Calu3 (cell line): Measurements from ENCODE around the gene STAT5B. TPM values are rescaled to one million over a fixed set of nuclear protein-coding genes. Genes with fewer than 3 reads are reported as not detected.

Experiments used
- BruUV-seq: library from RNA; stranded (reverse); fragments of 400-500 nt; replicated peaks from 2 replicates; lab custom pipeline; 2021; lab: Mats Ljungman, UMichigan
- CTCF ChIA-PET: fragments of 300-600 bp; sonication (Branson Sonifier 250); formaldehyde crosslinking; loops from one replicate; lab custom pipeline; 2022; ENCODE audit warnings: antibody characterized with exemption; lab: Charles Lee
- DNase-seq: peaks from one replicate; pipeline ENCODE4 v3.0.0; 2022
- H3K27ac Mint-ChIP-seq: one replicate; pipeline ENCODE4 v1.8.0; 2022; ENCODE audit warnings: mixed read lengths; ENCODE audit not compliant: unreplicated experiment
- H3K27me3 Mint-ChIP-seq: one replicate; pipeline ENCODE4 v1.8.0; 2022; ENCODE audit warnings: mixed read lengths; ENCODE audit not compliant: unreplicated experiment
- H3K36me3 Mint-ChIP-seq: one replicate; pipeline ENCODE4 v1.8.0; 2022; ENCODE audit warnings: mild to moderate bottlenecking, moderate library complexity, mixed read lengths; ENCODE audit not compliant: insufficient read depth, unreplicated experiment
- H3K4me1 Mint-ChIP-seq: one replicate; pipeline ENCODE4 v1.8.0; 2022; ENCODE audit warnings: mild to moderate bottlenecking, low read depth, mixed read lengths; ENCODE audit not compliant: unreplicated experiment
- H3K4me3 Mint-ChIP-seq: one replicate; pipeline ENCODE4 v1.8.0; 2022; ENCODE audit warnings: mild to moderate bottlenecking, low read depth, moderate library complexity, mixed read lengths; ENCODE audit not compliant: unreplicated experiment
- H3K9me3 Mint-ChIP-seq: one replicate; pipeline ENCODE4 v1.8.0; 2022; ENCODE audit warnings: low read depth, mixed read lengths; ENCODE audit not compliant: unreplicated experiment
- intact Hi-C: fragments of 100-400 bp; cut with micrococcal nuclease; formaldehyde crosslinking; loops from one replicate; pipeline ENCODE4 v1.10.0; 2022; ENCODE audit not compliant: unreplicated experiment
- total RNA-seq: library from RNA; stranded (reverse); gene quantifications from 2 replicates; pipeline ENCODE4 v1.2.3, GENCODE V29; 2022
- TF ChIP-seq, protein P1 (sequence below): fragments of 200-600 bp; IDR thresholded peaks from one replicate; pipeline ENCODE4 v1.8.0; 2022; ENCODE audit warnings: antibody characterized with exemption; ENCODE audit not compliant: unreplicated experiment

Gene STAT5B
- total RNA-seq, 1 experiment from 2014 or later = 45.8 TPM

DNA sequence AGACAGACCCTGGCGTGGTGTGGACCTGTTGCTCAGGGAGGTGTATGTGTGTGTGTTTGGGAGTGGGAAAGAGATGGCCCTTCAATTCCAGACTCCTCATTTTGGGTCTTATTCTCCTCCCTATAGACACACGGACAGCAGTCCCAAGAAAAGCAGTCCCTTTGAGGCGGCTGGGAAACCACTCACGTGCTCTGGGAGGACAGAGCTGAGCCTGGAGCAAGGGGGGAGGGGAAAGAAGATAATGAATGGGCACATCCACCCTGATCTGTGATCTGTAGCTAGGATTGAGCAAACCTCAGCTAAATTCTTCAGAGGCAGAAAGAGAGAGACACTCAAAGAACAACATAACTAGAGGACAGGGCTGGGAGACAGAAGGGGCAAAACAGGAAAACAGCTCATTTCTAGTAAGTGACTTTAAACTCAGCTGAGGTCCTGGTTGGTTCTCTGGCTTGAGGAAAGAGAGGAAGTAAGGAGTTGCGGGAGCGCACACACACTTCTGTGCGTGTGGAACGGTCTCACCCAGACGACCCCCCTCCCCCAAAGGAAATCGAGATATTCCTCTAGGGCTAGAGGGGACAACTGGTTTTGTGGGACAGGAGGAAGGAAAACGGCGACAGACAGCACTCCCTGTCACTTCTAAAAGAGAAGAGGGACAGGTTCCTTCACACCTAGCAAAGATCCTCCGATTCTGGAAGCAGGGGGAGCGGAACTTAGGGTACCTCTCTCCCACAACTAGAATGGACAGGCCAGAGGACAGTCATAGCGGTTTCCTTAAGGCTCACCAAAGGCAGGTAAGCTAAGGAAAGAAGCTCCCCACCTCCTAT lies 122.1 kb downstream of the STAT5B start:
- Mint-ChIP-seq H3K4me3 (peak overlapping the region; percentile 90), H3K27me3 (no peaks in the 10 kb centered on the region), H3K27ac (peak overlapping the region; percentile 90), H3K9me3 (no peaks in the 10 kb centered on the region), H3K4me1 (peaks cover 24% of the 10 kb centered on the region), H3K36me3 (peaks cover 28% of the 10 kb centered on the region)
- TF ChIP-seq, protein P1, sequence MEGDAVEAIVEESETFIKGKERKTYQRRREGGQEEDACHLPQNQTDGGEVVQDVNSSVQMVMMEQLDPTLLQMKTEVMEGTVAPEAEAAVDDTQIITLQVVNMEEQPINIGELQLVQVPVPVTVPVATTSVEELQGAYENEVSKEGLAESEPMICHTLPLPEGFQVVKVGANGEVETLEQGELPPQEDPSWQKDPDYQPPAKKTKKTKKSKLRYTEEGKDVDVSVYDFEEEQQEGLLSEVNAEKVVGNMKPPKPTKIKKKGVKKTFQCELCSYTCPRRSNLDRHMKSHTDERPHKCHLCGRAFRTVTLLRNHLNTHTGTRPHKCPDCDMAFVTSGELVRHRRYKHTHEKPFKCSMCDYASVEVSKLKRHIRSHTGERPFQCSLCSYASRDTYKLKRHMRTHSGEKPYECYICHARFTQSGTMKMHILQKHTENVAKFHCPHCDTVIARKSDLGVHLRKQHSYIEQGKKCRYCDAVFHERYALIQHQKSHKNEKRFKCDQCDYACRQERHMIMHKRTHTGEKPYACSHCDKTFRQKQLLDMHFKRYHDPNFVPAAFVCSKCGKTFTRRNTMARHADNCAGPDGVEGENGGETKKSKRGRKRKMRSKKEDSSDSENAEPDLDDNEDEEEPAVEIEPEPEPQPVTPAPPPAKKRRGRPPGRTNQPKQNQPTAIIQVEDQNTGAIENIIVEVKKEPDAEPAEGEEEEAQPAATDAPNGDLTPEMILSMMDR = no peak
- TSS peak; percentile 49 for BruUV-seq
- CTCF ChIA-PET = interaction anchor here (0.5 to 1.5 kb wide), 7 partner anchors 9 to 34 kb away, joined by 3 to 7 read pairs (median 4); no protein-coding TSS in a partner anchor
- intact Hi-C loops = no loop called here
- DNase-seq = peak; percentile 23

Other genes starting within 250 kb of the STAT5B start
- gene C17orf113, start 225.8 kb downstream of the STAT5B start, total RNA-seq = 4.2 and 4.5 TPM in 2 replicates
- gene ZNF385C, start 177.9 kb downstream of the STAT5B start, total RNA-seq = 4.0 and 6.3 TPM in 2 replicates
- gene DHX58, start 163.7 kb downstream of the STAT5B start, total RNA-seq = 45.6 and 77.5 TPM in 2 replicates
- 94.7 and 100.0 TPM in 2 replicates for gene KAT2A, start 155.0 kb downstream of the STAT5B start, total RNA-seq
- 0.54 and 0.69 TPM in 2 replicates for gene HSPB9, start 153.6 kb downstream of the STAT5B start, total RNA-seq
- 284 and 315 TPM in 2 replicates for gene RAB5C, start 121.4 kb downstream of the STAT5B start, total RNA-seq
- not detected in 2 replicates for gene KCNH4, start 95.2 kb downstream of the STAT5B start, total RNA-seq
- not detected in 2 replicates for gene HCRT, start 90.9 kb downstream of the STAT5B start, total RNA-seq
- 37.4 and 42.7 TPM in 2 replicates for gene GHDC, start 81.9 kb downstream of the STAT5B start, total RNA-seq
- 3.1 and 3.9 TPM in 2 replicates for gene STAT5A, start 12.1 kb upstream of the STAT5B start, total RNA-seq
- 183 and 196 TPM in 2 replicates for gene STAT3, start 112.1 kb upstream of the STAT5B start, total RNA-seq
- 4.0 and 6.7 TPM in 2 replicates for gene CAVIN1, start 146.9 kb upstream of the STAT5B start, total RNA-seq
- 140 and 141 TPM in 2 replicates for gene ATP6V0A1, start 182.5 kb upstream of the STAT5B start, total RNA-seq